WTC11 (cell line): Measurements from ENCODE around the gene SPEM3.

ENCODE experiments used
- CREB1 ChIP-seq: sonication (generic); formaldehyde crosslinking; IDR thresholded peaks from 2 replicates; pipeline ENCODE4 v1.8.0; 2023; ENCODE audit warnings: mild to moderate bottlenecking, missing genetic modification reagents
- CTCF ChIP-seq: fragments of 200-600 bp; IDR thresholded peaks from 2 replicates; pipeline ENCODE4 v1.8.0; 2022; ENCODE audit warnings: antibody characterized with exemption
- E2F1 ChIP-seq: sonication (generic); formaldehyde crosslinking; IDR thresholded peaks from 2 replicates; pipeline ENCODE4 v1.8.0; 2022; ENCODE audit warnings: mild to moderate bottlenecking, missing genetic modification reagents
- NR3C1 ChIP-seq: sonication (generic); formaldehyde crosslinking; conservative IDR thresholded peaks from 2 replicates; pipeline ENCODE4 v1.8.1; 2023; ENCODE audit warnings: low read depth, mild to moderate bottlenecking, missing genetic modification reagents
- RELA ChIP-seq: sonication (generic); formaldehyde crosslinking; IDR thresholded peaks from 2 replicates; pipeline ENCODE4 v1.8.1; 2022; ENCODE audit warnings: missing genetic modification reagents, mild to moderate bottlenecking, borderline replicate concordance
- TEAD4 ChIP-seq: sonication (generic); formaldehyde crosslinking; IDR thresholded peaks from 2 replicates; pipeline ENCODE4 v1.8.0; 2022; ENCODE audit warnings: mild to moderate bottlenecking, missing genetic modification reagents
- ZNF512 ChIP-seq: sonication (generic); formaldehyde crosslinking; IDR thresholded peaks from 2 replicates; pipeline ENCODE4 v1.8.1; 2022; ENCODE audit warnings: missing genetic modification reagents, borderline replicate concordance

- TF ChIP-seq CTCF (no peak), E2F1 (CRISPR knock-in tag) (no peak), TEAD4 (CRISPR knock-in tag) (no peak), NR3C1 (CRISPR knock-in tag) (no peak), ZNF512 (CRISPR knock-in tag) (no peak), CREB1 (no peak), RELA (CRISPR knock-in tag) (no peak)
Measured at GRCh38 chr17:7425316-7425715, 3.3 kb upstream of the SPEM3 start, which contains the start of gene SPEM2.
